ENCODE measurements around the gene MEF2C. TPM values are rescaled to one million over a fixed set of nuclear protein-coding genes. Genes with fewer than 3 reads are reported as not detected.

The MEF2C gene
- total RNA-seq, 2 experiments from 2014 or later, result 0.06 to 0.19 TPM

DNA sequence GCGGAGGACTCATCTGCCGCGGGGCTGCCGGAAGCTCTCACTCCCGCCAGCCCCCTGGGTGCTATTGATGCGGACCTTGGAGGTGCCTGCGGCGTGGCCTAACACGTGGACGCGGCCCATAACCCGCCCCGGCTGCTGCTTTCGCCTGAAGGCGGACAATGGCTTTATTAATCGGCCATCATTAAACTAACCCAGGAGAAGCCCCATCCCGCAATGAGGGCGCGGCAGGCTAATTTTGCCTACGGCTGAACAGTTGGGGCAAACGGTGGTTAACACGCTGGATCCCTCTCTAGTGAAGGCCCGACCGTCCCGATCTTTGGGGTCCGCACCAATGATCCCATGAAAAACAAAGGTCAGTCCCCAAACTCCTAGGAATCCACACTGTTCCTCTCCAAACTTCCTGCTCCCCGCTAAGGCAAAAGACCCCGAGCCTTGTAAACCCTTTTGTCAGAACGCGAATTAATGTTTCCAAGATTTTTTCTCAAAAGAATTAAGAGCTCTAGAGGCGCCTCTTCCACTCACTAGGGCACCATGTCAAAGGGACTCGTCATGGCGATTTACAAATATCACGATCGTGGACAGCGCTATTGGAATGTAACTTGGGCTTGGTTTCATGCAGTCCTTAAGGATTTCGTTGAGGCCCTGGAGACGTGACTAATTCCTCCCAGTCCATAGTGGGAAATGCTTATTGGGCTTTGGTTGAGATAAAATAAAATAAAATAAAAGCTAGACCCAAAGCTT, 193.1 kb downstream of the MEF2C start:
- H3K36me3 Mint-ChIP-seq, result peaks cover 5% of the 10 kb centered on the region
- H3K4me1 Mint-ChIP-seq, result peaks cover 7% of the 10 kb centered on the region
- ATAC-seq (no peak), DNase-seq (no peak)
- H3K27me3 Mint-ChIP-seq, result peaks cover 97% of the 10 kb centered on the region
- no peaks in the 10 kb centered on the region for H3K9me3 Mint-ChIP-seq (ENCODE audit: low read depth)
- H3K27ac Mint-ChIP-seq, result peak overlapping the region; percentile 84
- CTCF ChIA-PET, result interaction anchor here (1.1 to 7.0 kb wide), 10 partner anchors 8 to 1465 kb away, joined by 3 to 78 read pairs (median 13); no protein-coding TSS in a partner anchor
- no peak overlapping the region for H3K4me3 Mint-ChIP-seq

- Mint-ChIP-seq H3K4me3 (no peak overlapping the region), H3K9me3 (ENCODE audit: low read depth) (no peaks in the 10 kb centered on the region), H3K4me1 (peaks cover 7% of the 10 kb centered on the region), H3K27me3 (peaks cover 97% of the 10 kb centered on the region), H3K27ac (peak overlapping the region; percentile 19), H3K36me3 (peaks cover 2% of the 10 kb centered on the region)
- DNase-seq (no peak), ATAC-seq (no peak)
- CTCF ChIA-PET, result interaction anchor here (1.6 to 7.0 kb wide), 5 partner anchors 12 to 909 kb away, joined by 4 to 78 read pairs (median 13); no protein-coding TSS in a partner anchor
Measured at GRCh38 chr5:88688984-88689667, 193.9 kb downstream of the MEF2C start.

- DNase-seq (no peak), ATAC-seq (no peak)
- peaks cover 97% of the 10 kb centered on the region for H3K27me3 Mint-ChIP-seq
- H3K36me3 Mint-ChIP-seq, result peaks cover 2% of the 10 kb centered on the region
- no peaks in the 10 kb centered on the region for H3K9me3 Mint-ChIP-seq (ENCODE audit: low read depth)
- peaks cover 10% of the 10 kb centered on the region for H3K4me1 Mint-ChIP-seq
- no peak overlapping the region for H3K4me3 Mint-ChIP-seq
- H3K27ac Mint-ChIP-seq, result no peak overlapping the region
- CTCF ChIA-PET, result interaction anchor here (1.3 to 7.0 kb wide), 5 partner anchors 11 to 908 kb away, joined by 4 to 78 read pairs (median 13); no protein-coding TSS in a partner anchor
Measured at GRCh38 chr5:88688156-88688983, 194.6 kb downstream of the MEF2C start.

- ATAC-seq, result no peak
- peaks cover 10% of the 10 kb centered on the region for H3K4me1 Mint-ChIP-seq
- peaks cover 97% of the 10 kb centered on the region for H3K27me3 Mint-ChIP-seq
- H3K27ac Mint-ChIP-seq, result no peak overlapping the region
- H3K36me3 Mint-ChIP-seq, result peaks cover 2% of the 10 kb centered on the region
- H3K9me3 Mint-ChIP-seq (ENCODE audit: low read depth), result no peaks in the 10 kb centered on the region
- no peak for DNase-seq
- H3K4me3 Mint-ChIP-seq, result no peak overlapping the region
- CTCF ChIA-PET, result interaction anchor here (1.1 to 1.3 kb wide), 2 partner anchors 12 to 36 kb away, joined by 3 to 4 read pairs; no protein-coding TSS in a partner anchor
Measured at GRCh38 chr5:88687373-88687911, 195.5 kb downstream of the MEF2C start.

GRCh38 chr5:88686726-88687125, 196.3 kb downstream of the MEF2C start:
- CTCF ChIA-PET, result interaction anchor here (1.1 to 1.3 kb wide), 2 partner anchors 11 to 35 kb away, joined by 3 to 4 read pairs; no protein-coding TSS in a partner anchor
- H3K4me3 Mint-ChIP-seq, result no peak overlapping the region
- H3K9me3 Mint-ChIP-seq (ENCODE audit: low read depth), result no peaks in the 10 kb centered on the region
- peaks cover 2% of the 10 kb centered on the region for H3K36me3 Mint-ChIP-seq
- no peak overlapping the region for H3K27ac Mint-ChIP-seq
- peaks cover 10% of the 10 kb centered on the region for H3K4me1 Mint-ChIP-seq
- DNase-seq (no peak), ATAC-seq (no peak)
- H3K27me3 Mint-ChIP-seq, result peaks cover 96% of the 10 kb centered on the region

GRCh38 chr5:88685591-88686541, 197.1 kb downstream of the MEF2C start:
- H3K27me3 Mint-ChIP-seq, result peaks cover 95% of the 10 kb centered on the region
- peaks cover 7% of the 10 kb centered on the region for H3K4me1 Mint-ChIP-seq
- no peak overlapping the region for H3K4me3 Mint-ChIP-seq
- peaks cover 2% of the 10 kb centered on the region for H3K36me3 Mint-ChIP-seq
- no peaks in the 10 kb centered on the region for H3K9me3 Mint-ChIP-seq (ENCODE audit: low read depth)
- peak overlapping the region; percentile 24 for H3K27ac Mint-ChIP-seq
- CTCF ChIA-PET, result interaction anchor here (0.7 to 1.3 kb wide), 4 partner anchors 14 to 905 kb away, joined by 3 to 4 read pairs (median 3); no protein-coding TSS in a partner anchor
- ATAC-seq (no peak), DNase-seq (no peak)

DNA sequence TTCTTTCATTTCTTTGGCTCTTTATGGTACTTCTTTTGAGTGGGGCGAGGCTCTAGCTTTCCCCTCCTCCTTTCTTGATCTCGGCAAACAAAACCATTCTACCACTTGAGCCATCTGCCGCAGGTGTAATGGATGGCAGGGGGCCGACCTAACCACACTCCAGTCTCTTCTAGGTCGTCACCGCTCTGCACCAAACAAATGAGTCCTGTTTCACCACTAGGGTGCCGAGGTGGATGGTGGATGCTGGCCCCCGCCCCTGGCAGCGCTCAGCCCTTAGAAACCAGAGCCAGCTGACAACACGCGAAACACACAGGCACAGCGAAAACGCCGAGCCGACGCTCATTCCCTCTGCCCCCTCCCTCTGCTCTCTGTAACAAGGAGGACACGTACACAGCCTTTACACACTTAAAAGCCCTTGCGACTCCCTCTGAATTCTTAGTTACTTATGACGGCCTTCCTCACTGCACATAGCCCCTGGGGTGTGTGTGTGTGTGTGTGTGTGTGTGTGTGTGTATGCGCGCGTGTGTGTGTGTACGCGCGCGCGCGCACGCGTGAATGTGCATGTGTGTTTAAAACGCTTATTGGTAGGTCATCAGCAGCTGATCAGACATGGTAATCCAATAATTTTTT, 199.4 kb downstream of the MEF2C start:
- H3K4me3 Mint-ChIP-seq, result no peak overlapping the region
- DNase-seq (no peak), ATAC-seq (no peak)
- H3K27ac Mint-ChIP-seq, result peak overlapping the region; percentile 27
- CTCF ChIA-PET, result interaction anchor here (0.7 to 4.0 kb wide), 5 partner anchors 8 to 1935 kb away, joined by 3 to 25 read pairs (median 3); no protein-coding TSS in a partner anchor
- peaks cover 4% of the 10 kb centered on the region for H3K4me1 Mint-ChIP-seq
- H3K27me3 Mint-ChIP-seq, result peaks cover 88% of the 10 kb centered on the region
- no peaks in the 10 kb centered on the region for H3K9me3 Mint-ChIP-seq (ENCODE audit: low read depth)
- peaks cover 3% of the 10 kb centered on the region for H3K36me3 Mint-ChIP-seq

GRCh38 chr5:88682881-88683361, 200.1 kb downstream of the MEF2C start:
- H3K9me3 Mint-ChIP-seq (ENCODE audit: low read depth), result no peaks in the 10 kb centered on the region
- no peak overlapping the region for H3K27ac Mint-ChIP-seq
- CTCF ChIA-PET, result interaction anchor here (0.7 to 4.0 kb wide), 3 partner anchors 9 to 902 kb away, joined by 3 to 25 read pairs (median 20); no protein-coding TSS in a partner anchor
- H3K27me3 Mint-ChIP-seq, result peaks cover 86% of the 10 kb centered on the region
- no peak overlapping the region for H3K4me3 Mint-ChIP-seq
- peaks cover 4% of the 10 kb centered on the region for H3K4me1 Mint-ChIP-seq
- DNase-seq (no peak), ATAC-seq (no peak)
- H3K36me3 Mint-ChIP-seq, result peaks cover 4% of the 10 kb centered on the region

DNA sequence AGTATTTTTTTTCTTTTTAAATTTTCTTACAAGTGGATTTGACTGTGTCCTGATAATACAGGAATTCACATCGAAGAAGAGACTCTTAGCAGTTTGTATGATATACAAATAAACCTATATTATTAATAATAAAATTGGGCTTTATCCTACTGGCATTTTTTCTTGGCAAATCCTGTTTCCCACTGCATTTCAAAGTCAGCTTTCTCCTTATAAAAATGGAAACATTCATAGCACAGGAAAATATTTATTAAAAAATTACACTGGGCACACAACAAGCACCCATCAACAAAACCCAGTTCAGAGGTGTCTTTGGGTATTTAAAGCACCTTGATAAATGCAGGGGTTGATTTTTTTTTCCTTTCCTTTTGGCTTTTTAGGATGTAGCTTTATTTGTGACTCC, 200.9 kb downstream of the MEF2C start:
- no peak for DNase-seq
- Mint-ChIP-seq H3K36me3 (peaks cover 4% of the 10 kb centered on the region), H3K27me3 (peaks cover 87% of the 10 kb centered on the region), H3K4me1 (peaks cover 4% of the 10 kb centered on the region), H3K27ac (no peak overlapping the region), H3K9me3 (ENCODE audit: low read depth) (no peaks in the 10 kb centered on the region), H3K4me3 (no peak overlapping the region)
- ATAC-seq, result no peak
- CTCF ChIA-PET, result interaction anchor here (0.9 to 4.0 kb wide), 6 partner anchors 9 to 901 kb away, joined by 3 to 25 read pairs (median 12); no protein-coding TSS in a partner anchor

- CTCF ChIA-PET, result interaction anchor here (0.8 to 4.0 kb wide), 10 partner anchors 10 to 907 kb away, joined by 3 to 25 read pairs (median 4); no protein-coding TSS in a partner anchor
- ATAC-seq (no peak), DNase-seq (no peak)
- peaks cover 6% of the 10 kb centered on the region for H3K36me3 Mint-ChIP-seq
- no peak overlapping the region for H3K27ac Mint-ChIP-seq
- peaks cover 6% of the 10 kb centered on the region for H3K4me1 Mint-ChIP-seq
- H3K27me3 Mint-ChIP-seq, result peaks cover 86% of the 10 kb centered on the region
- no peaks in the 10 kb centered on the region for H3K9me3 Mint-ChIP-seq (ENCODE audit: low read depth)
- no peak overlapping the region for H3K4me3 Mint-ChIP-seq
Measured at GRCh38 chr5:88681211-88681803, 201.7 kb downstream of the MEF2C start.
